Measurements from ENCODE around the gene MTHFD2. TPM values are rescaled to one million over a fixed set of nuclear protein-coding genes. Genes with fewer than 3 reads are reported as not detected.

MTHFD2 gene
- total RNA-seq, 1 donor from 2014 or later: 365 TPM

DNA sequence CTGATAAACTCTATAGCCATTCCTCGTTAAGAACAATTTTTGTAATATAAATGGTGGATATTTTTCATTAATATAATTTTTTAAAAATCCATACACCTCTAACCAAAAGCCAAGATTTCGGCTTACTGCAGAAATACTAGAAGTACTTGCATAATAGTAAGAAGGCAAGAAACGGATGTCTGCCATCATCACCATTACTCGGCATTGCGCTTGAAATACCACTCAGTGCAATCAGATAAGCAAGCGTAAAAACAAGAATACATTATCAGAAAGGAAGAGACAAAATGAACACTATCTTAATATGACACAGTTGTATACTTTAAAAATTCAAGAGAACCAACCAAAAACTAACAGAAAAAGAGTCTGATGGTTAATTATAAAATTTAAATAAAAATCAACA, 35.5 kb upstream of the MTHFD2 start:
- Histone ChIP-seq H2AFZ (ENCODE audit: low read depth, low read length) (no peak overlapping the region), H3K9me3 (ENCODE audit: insufficient read depth, low read depth, low read length) (no peaks in the 10 kb centered on the region), H3K4me1 (ENCODE audit: insufficient read depth, low read length) (no peaks in the 10 kb centered on the region), H3K27ac (ENCODE audit: low read depth, low read length) (no peak overlapping the region), H4K20me1 (ENCODE audit: insufficient read depth, low read length) (peaks cover 32% of the 10 kb centered on the region), H3K27me3 (ENCODE audit: insufficient read depth, low read length) (no peaks in the 10 kb centered on the region), H3K36me3 (ENCODE audit: insufficient read depth, low read length) (peaks cover 45% of the 10 kb centered on the region), H3K4me2 (ENCODE audit: low read length) (no peak overlapping the region), H3K4me3 (ENCODE audit: insufficient read depth, low read depth, low read length) (no peak overlapping the region), H3K79me2 (ENCODE audit: insufficient read depth, low read length) (peaks cover 29% of the 10 kb centered on the region), H3K9ac (ENCODE audit: low read length) (no peak overlapping the region)
- Mint-ChIP-seq H3K27ac (ENCODE audit: unreplicated experiment) (no peak overlapping the region), H3K4me3 (ENCODE audit: unreplicated experiment) (no peak overlapping the region), H3K36me3 (ENCODE audit: low read depth, unreplicated experiment) (peaks cover 6% of the 10 kb centered on the region), H3K9me3 (ENCODE audit: unreplicated experiment) (no peaks in the 10 kb centered on the region), H3K27me3 (ENCODE audit: low read depth, unreplicated experiment) (no peaks in the 10 kb centered on the region), H3K4me1 (ENCODE audit: low read depth, unreplicated experiment) (no peaks in the 10 kb centered on the region)
- FAIRE-seq (no peak), DNase-seq (ENCODE audit: low read depth) (no peak)
- no peak for TF ChIP-seq EZH2 (IDR thresholded peaks at IDR 0.05; ENCODE audit: insufficient read depth, low read length)
- TF ChIP-seq, protein P1, sequence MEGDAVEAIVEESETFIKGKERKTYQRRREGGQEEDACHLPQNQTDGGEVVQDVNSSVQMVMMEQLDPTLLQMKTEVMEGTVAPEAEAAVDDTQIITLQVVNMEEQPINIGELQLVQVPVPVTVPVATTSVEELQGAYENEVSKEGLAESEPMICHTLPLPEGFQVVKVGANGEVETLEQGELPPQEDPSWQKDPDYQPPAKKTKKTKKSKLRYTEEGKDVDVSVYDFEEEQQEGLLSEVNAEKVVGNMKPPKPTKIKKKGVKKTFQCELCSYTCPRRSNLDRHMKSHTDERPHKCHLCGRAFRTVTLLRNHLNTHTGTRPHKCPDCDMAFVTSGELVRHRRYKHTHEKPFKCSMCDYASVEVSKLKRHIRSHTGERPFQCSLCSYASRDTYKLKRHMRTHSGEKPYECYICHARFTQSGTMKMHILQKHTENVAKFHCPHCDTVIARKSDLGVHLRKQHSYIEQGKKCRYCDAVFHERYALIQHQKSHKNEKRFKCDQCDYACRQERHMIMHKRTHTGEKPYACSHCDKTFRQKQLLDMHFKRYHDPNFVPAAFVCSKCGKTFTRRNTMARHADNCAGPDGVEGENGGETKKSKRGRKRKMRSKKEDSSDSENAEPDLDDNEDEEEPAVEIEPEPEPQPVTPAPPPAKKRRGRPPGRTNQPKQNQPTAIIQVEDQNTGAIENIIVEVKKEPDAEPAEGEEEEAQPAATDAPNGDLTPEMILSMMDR (IDR thresholded peaks at IDR 0.05; ENCODE audit: insufficient read depth, low read depth, low read length): no peak

DNA sequence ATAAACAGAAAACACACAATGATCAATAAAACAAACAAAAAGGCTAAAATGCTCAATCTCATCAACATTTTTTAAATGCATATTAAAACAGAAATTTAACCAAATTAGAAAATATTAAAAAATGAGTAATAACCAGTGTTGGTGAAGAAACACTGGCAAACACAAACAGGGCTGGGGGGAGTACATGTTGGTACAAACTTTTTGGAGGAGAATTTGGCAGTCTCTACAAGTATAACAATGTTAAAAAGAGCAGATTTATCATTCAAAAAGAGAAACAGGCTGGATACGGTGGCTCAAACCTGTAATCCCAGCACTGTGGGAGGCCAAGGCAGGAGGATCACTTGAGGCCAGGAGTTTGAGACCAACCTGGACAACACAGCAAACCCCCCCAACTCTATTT, 33.7 kb upstream of the MTHFD2 start:
- Histone ChIP-seq H3K27ac (ENCODE audit: low read depth, low read length) (no peak overlapping the region), H3K79me2 (ENCODE audit: insufficient read depth, low read length) (peaks cover 39% of the 10 kb centered on the region), H3K9me3 (ENCODE audit: insufficient read depth, low read depth, low read length) (no peaks in the 10 kb centered on the region), H3K9ac (ENCODE audit: low read length) (no peak overlapping the region), H3K36me3 (ENCODE audit: insufficient read depth, low read length) (peaks cover 41% of the 10 kb centered on the region), H3K4me1 (ENCODE audit: insufficient read depth, low read length) (no peaks in the 10 kb centered on the region), H3K4me2 (ENCODE audit: low read length) (no peak overlapping the region), H4K20me1 (ENCODE audit: insufficient read depth, low read length) (peaks cover 28% of the 10 kb centered on the region), H3K4me3 (ENCODE audit: insufficient read depth, low read depth, low read length) (no peak overlapping the region), H2AFZ (ENCODE audit: low read depth, low read length) (no peak overlapping the region), H3K27me3 (ENCODE audit: insufficient read depth, low read length) (no peaks in the 10 kb centered on the region)
- Mint-ChIP-seq H3K9me3 (ENCODE audit: unreplicated experiment) (no peaks in the 10 kb centered on the region), H3K4me3 (ENCODE audit: unreplicated experiment) (no peak overlapping the region), H3K36me3 (ENCODE audit: low read depth, unreplicated experiment) (peaks cover 8% of the 10 kb centered on the region), H3K27ac (ENCODE audit: unreplicated experiment) (no peak overlapping the region), H3K27me3 (ENCODE audit: low read depth, unreplicated experiment) (no peaks in the 10 kb centered on the region), H3K4me1 (ENCODE audit: low read depth, unreplicated experiment) (no peaks in the 10 kb centered on the region)
- TF ChIP-seq, protein P1 (IDR thresholded peaks at IDR 0.05; ENCODE audit: insufficient read depth, low read depth, low read length): no peak
- no peak for TF ChIP-seq EZH2 (IDR thresholded peaks at IDR 0.05; ENCODE audit: insufficient read depth, low read length)
- DNase-seq (ENCODE audit: low read depth) (no peak), FAIRE-seq (no peak)

DNA sequence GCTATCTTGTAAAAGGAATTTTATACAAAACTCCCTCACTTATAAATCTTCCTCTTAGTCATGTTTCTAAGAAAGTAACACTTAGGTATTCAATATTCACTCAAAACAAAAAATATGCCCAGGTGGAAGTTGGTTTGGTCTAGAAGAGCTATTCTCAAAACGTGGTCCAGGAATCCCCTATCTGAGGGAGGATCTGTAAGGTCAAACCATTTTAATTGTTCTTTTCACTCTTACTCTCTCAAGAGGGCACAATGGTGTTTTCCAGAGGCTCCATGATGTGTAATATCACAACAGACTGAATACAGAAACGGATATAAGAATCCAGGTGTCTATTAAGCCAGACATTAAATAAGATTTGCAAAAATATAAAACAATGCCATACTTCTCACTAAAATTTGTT, 29.7 kb upstream of the MTHFD2 start:
- no peak overlapping the region for H3K4me3 ChIP-seq (ENCODE audit: insufficient read depth, low read depth, low read length)
- H3K4me1 Mint-ChIP-seq (ENCODE audit: low read depth, unreplicated experiment): no peaks in the 10 kb centered on the region
- TF ChIP-seq EZH2 (IDR thresholded peaks at IDR 0.05; ENCODE audit: insufficient read depth, low read length): no peak
- TF ChIP-seq, protein P1 (IDR thresholded peaks at IDR 0.05; ENCODE audit: insufficient read depth, low read depth, low read length): no peak
- no peak overlapping the region for H3K9ac ChIP-seq (ENCODE audit: low read length)
- peaks cover 6% of the 10 kb centered on the region for H3K36me3 Mint-ChIP-seq (ENCODE audit: low read depth, unreplicated experiment)
- peaks cover 28% of the 10 kb centered on the region for H4K20me1 ChIP-seq (ENCODE audit: insufficient read depth, low read length)
- H3K27me3 Mint-ChIP-seq (ENCODE audit: low read depth, unreplicated experiment): no peaks in the 10 kb centered on the region
- H3K79me2 ChIP-seq (ENCODE audit: insufficient read depth, low read length): peaks cover 60% of the 10 kb centered on the region
- H3K9me3 Mint-ChIP-seq (ENCODE audit: unreplicated experiment): no peaks in the 10 kb centered on the region
- no peak for FAIRE-seq
- no peaks in the 10 kb centered on the region for H3K27me3 ChIP-seq (ENCODE audit: insufficient read depth, low read length)
- H3K36me3 ChIP-seq (ENCODE audit: insufficient read depth, low read length): peaks cover 50% of the 10 kb centered on the region
- no peak overlapping the region for H3K27ac Mint-ChIP-seq (ENCODE audit: unreplicated experiment)
- H2AFZ ChIP-seq (ENCODE audit: low read depth, low read length): no peak overlapping the region
- H3K4me2 ChIP-seq (ENCODE audit: low read length): no peak overlapping the region
- H3K9me3 ChIP-seq (ENCODE audit: insufficient read depth, low read depth, low read length): no peaks in the 10 kb centered on the region
- no peak overlapping the region for H3K27ac ChIP-seq (ENCODE audit: low read depth, low read length)
- DNase-seq (ENCODE audit: low read depth): no peak
- H3K4me1 ChIP-seq (ENCODE audit: insufficient read depth, low read length): no peaks in the 10 kb centered on the region
- H3K4me3 Mint-ChIP-seq (ENCODE audit: unreplicated experiment): no peak overlapping the region

All from astrocyte (in vitro differentiated cells and primary cell).